SIG-M5 treated with dmso at 0.1 percent for 504 hours (cell line): ENCODE results near the gene YBEY.
A peak's percentile ranks its signal among the peaks of the same experiment; 100 is the strongest.
"Not testable (repeated sequence)": the region's sequence is repeated elsewhere in the genome, so short reads cannot be mapped to it uniquely, and the experiment has no call there.

Experiments used
- DNase-seq: peaks from one replicate; lab custom pipeline; 2025; ENCODE audit not compliant: unreplicated experiment; lab: John Stamatoyannopoulos, UW

The YBEY gene

GRCh38 chr21:46285761-46286647, at the start of gene YBEY:
Gene YBEY, plus strand, starts transcription at chr21:46286342. Its CDS starts 572 bp downstream, at chr21:46286914.
- DNase-seq = peak; percentile 88

GRCh38 chr21:46237474-46237873, 48.7 kb upstream of the YBEY start:
- no peak for DNase-seq

GRCh38 chr21:46239817-46240325, 46.3 kb upstream of the YBEY start:
- no peak for DNase-seq

GRCh38 chr21:46241577-46241976, 44.6 kb upstream of the YBEY start:
- not testable (repeated sequence) for DNase-seq

GRCh38 chr21:46243325-46243724, 42.8 kb upstream of the YBEY start:
- no peak for DNase-seq

GRCh38 chr21:46243960-46244361, 42.2 kb upstream of the YBEY start:
- DNase-seq = no peak

GRCh38 chr21:46244602-46245001, 41.5 kb upstream of the YBEY start:
- DNase-seq = no peak

- no peak for DNase-seq
Observed at GRCh38 chr21:46245213-46245915, 40.8 kb upstream of the YBEY start.

GRCh38 chr21:46246345-46246744, 39.8 kb upstream of the YBEY start:
- no peak for DNase-seq

- no peak for DNase-seq
Observed at GRCh38 chr21:46247699-46248421, 38.3 kb upstream of the YBEY start.

- no peak for DNase-seq
Observed at GRCh38 chr21:46248422-46248782, 37.7 kb upstream of the YBEY start.

- DNase-seq = no peak
Observed at GRCh38 chr21:46248827-46249226, 37.3 kb upstream of the YBEY start.

GRCh38 chr21:46250146-46250725, 35.9 kb upstream of the YBEY start:
- peak; percentile 52 for DNase-seq

- DNase-seq = no peak
Observed at GRCh38 chr21:46252840-46253239, 33.3 kb upstream of the YBEY start.

- no peak for DNase-seq
Observed at GRCh38 chr21:46253610-46254124, 32.5 kb upstream of the YBEY start.

GRCh38 chr21:46254208-46254975, 31.8 kb upstream of the YBEY start:
- DNase-seq = no peak

GRCh38 chr21:46255166-46255565, 31.0 kb upstream of the YBEY start:
- DNase-seq = no peak

- DNase-seq = no peak
Observed at GRCh38 chr21:46255758-46256337, 30.3 kb upstream of the YBEY start.

- no peak for DNase-seq
Observed at GRCh38 chr21:46256501-46256994, 29.6 kb upstream of the YBEY start.
